ENCODE data around the gene ANGPTL8. TPM values are rescaled to one million over a fixed set of nuclear protein-coding genes. Genes with fewer than 3 reads are reported as not detected.
A peak's percentile ranks its signal among the peaks of the same experiment; 100 is the strongest.

The ANGPTL8 gene
- total RNA-seq, 1 donor from 2014 or later, result not detected

DNA sequence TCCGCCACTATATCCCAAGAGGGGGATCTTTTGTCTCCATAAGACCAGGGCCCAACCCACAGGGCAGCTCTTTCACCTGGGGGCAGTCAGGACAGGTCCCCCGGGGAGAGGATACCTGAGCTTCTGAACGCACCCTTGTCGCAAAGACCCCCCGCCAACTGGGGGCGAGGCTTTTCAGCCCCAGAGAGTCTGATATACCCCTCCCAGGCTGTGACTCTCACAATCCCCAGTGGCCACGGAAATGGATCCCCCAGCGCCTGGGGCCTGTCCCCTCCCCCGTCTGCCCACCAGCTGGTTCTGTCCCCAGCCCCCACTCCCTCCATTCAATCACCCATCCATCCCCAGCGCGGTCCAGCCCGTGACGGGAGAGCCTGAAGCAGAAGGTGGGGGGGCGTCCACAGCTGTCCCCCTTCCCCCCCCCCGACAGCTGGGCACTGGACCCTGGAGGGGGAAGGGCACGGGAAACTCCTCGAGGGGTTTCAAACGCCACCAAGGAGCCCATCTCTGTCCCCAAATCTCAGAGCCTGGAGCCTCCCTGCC, 22.1 kb downstream of the ANGPTL8 start:
- no peak for DNase-seq (ENCODE audit: extremely low spot score, unreplicated experiment)
- Mint-ChIP-seq H3K36me3 (no peaks in the 10 kb centered on the region), H3K27me3 (no peaks in the 10 kb centered on the region), H3K27ac (peak overlapping the region; percentile 82), H3K9me3 (no peaks in the 10 kb centered on the region), H3K4me3 (peak overlapping the region; percentile 86), H3K4me1 (ENCODE audit: unreplicated experiment) (peaks cover 12% of the 10 kb centered on the region)
- TF ChIP-seq, protein P1, sequence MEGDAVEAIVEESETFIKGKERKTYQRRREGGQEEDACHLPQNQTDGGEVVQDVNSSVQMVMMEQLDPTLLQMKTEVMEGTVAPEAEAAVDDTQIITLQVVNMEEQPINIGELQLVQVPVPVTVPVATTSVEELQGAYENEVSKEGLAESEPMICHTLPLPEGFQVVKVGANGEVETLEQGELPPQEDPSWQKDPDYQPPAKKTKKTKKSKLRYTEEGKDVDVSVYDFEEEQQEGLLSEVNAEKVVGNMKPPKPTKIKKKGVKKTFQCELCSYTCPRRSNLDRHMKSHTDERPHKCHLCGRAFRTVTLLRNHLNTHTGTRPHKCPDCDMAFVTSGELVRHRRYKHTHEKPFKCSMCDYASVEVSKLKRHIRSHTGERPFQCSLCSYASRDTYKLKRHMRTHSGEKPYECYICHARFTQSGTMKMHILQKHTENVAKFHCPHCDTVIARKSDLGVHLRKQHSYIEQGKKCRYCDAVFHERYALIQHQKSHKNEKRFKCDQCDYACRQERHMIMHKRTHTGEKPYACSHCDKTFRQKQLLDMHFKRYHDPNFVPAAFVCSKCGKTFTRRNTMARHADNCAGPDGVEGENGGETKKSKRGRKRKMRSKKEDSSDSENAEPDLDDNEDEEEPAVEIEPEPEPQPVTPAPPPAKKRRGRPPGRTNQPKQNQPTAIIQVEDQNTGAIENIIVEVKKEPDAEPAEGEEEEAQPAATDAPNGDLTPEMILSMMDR (conservative IDR thresholded peaks at IDR 0.05), result no peak

DNA sequence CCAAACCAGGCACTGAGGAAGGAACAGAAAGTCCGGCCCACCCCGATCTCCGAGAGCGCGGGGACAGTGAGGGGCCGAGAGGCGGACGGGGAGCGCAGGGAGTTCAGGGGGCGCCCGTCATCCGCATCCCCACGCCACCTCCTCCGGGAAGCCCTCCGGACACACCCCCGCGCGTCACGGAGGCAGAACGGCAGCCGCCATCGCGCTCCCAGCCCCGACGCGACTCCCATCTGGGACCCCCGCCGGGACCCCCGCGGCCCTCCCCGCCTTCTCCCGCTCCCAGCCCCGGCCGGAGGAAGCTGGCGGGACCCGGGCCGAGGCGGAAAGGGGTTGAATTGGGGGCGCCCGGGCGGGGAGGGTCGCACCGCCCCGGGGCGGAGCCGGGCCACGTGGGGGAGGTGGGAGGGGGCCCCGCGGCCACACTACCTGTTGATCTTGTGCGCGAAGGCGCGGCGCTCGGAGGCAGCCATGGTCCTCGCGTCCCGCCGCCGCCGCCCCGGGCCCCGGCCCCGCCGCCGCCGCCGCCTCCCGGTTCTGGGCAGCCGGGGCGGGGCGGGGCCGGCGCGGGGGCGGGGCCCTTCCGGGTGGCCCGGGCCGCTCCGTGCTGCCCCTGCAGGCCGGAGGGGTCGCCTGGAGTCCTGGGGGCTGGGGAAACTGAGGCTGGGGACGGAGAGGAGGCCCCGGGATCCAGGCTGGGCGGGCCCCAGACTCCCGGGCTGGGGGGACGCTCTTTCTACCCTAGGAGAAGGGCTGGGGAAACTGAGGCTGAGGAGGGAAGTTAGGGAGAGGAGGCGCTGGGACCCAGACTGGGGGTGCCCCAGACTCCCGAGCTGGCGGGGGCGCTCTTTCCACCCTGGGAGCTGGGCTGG, 22.8 kb downstream of the ANGPTL8 start, which contains the start of gene DOCK6:
Gene DOCK6 (minus strand): TSS at position 554 of the 869 bp plus-strand sequence. CDS start 84 bp downstream, at position 470.
- DNase-seq (ENCODE audit: extremely low spot score, unreplicated experiment), result no peak
- Mint-ChIP-seq H3K4me1 (ENCODE audit: unreplicated experiment) (peaks cover 15% of the 10 kb centered on the region), H3K27me3 (no peaks in the 10 kb centered on the region), H3K36me3 (no peaks in the 10 kb centered on the region), H3K4me3 (peak within 1 kb of the TSS; percentile 86), H3K9me3 (no peaks in the 10 kb centered on the region), H3K27ac (peak within 1 kb of the TSS; percentile 82)
- TF ChIP-seq, protein P1 (conservative IDR thresholded peaks at IDR 0.05), result peak; percentile 65

DNA sequence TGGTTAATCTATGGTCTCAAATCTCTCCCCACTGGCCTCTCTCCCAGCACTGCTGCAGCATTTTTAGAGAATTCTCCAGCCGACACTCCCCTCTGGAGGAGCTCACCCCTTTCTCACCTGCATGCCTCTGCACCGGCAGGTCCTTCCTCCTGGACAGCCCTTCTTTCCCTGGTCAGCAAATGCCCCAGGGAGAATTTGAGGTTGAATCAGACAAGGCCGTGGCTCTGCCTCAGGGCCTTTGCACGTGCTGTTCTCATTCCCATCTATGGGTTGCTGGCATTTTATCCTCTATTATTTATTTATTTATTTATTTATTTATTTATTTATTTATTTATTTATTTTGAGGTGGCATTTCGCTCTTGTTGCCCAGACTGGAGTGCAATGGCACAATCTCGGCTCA, 24.3 kb downstream of the ANGPTL8 start:
- H3K27me3 Mint-ChIP-seq, result no peaks in the 10 kb centered on the region
- TF ChIP-seq, protein P1 (conservative IDR thresholded peaks at IDR 0.05), result no peak
- no peaks in the 10 kb centered on the region for H3K9me3 Mint-ChIP-seq
- no peak overlapping the region for H3K27ac Mint-ChIP-seq
- peaks cover 18% of the 10 kb centered on the region for H3K4me1 Mint-ChIP-seq (ENCODE audit: unreplicated experiment)
- DNase-seq (ENCODE audit: extremely low spot score, unreplicated experiment), result no peak
- no peaks in the 10 kb centered on the region for H3K36me3 Mint-ChIP-seq
- peak overlapping the region; percentile 80 for H3K4me3 Mint-ChIP-seq

DNA sequence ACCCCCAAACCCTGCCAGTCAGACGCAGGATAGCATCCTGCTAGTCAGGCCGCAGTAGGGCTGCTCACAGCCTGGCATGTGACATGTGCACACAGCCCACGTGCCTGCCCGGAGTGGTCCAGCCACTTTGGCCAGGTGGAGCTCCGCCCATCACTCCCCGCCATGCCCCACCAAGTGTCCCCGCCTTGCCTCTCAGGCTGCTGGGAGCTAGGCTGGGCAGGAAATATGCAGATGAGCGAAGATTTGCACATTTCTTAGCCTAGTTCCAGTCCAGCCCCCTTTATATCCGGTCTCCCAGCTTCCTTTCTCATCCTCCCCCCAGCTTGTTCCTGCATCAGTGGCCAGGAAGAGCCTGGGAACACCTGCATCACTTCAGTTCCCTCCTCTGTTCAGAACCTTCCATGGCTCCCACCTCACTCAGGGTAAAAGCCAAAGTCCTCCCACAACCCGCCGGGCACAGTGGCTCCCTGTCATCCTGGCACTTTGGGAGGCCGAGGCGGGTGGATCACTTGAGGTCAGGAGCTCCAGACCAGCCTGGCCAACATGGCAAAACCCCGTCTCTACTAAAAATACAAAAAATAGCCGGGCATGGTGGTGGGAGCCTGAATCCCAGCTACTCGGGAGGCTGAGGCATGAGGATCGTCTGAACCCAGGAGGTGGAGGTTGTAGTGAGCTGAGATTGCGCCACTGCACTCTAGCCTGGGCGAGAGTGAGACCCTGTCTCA, 25.2 kb downstream of the ANGPTL8 start:
- TF ChIP-seq, protein P1 (conservative IDR thresholded peaks at IDR 0.05), result no peak
- no peaks in the 10 kb centered on the region for H3K9me3 Mint-ChIP-seq
- no peaks in the 10 kb centered on the region for H3K27me3 Mint-ChIP-seq
- peaks cover 25% of the 10 kb centered on the region for H3K4me1 Mint-ChIP-seq (ENCODE audit: unreplicated experiment)
- H3K4me3 Mint-ChIP-seq, result peak overlapping the region; percentile 68
- H3K27ac Mint-ChIP-seq, result peak overlapping the region; percentile 95
- DNase-seq (ENCODE audit: extremely low spot score, unreplicated experiment), result no peak
- H3K36me3 Mint-ChIP-seq, result no peaks in the 10 kb centered on the region

DNA sequence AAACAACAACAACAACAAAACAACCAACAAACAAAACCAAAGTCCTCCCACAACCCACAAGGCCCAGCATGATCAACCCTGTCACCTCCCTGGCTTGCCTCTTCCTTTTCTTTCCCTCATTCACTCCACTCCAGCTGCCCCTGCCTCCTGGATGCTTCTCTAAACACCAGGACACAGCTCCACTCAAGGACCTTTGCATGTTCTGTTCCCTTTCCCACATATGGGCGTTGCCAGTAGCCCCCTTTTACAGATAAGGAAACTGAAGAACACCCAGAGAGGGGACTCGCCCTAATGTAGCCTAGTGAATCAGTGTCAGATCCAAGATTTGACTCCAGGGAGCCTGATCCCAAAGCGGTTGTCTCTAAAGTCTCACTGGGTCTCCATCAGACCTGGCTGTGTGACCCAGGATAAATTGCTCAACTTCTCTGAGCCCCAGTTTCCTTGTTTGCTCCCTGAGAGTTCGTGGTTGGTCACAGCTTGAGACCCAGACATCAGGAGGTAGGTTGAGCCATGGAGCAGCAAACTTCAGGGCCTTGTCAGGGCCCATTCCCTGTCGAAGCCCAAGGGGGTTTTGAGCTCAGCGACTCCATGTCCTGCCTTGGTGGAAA, 25.9 kb downstream of the ANGPTL8 start:
- DNase-seq (ENCODE audit: extremely low spot score, unreplicated experiment), result no peak
- Mint-ChIP-seq H3K4me1 (ENCODE audit: unreplicated experiment) (peaks cover 25% of the 10 kb centered on the region), H3K36me3 (no peaks in the 10 kb centered on the region), H3K9me3 (no peaks in the 10 kb centered on the region), H3K4me3 (peak overlapping the region; percentile 66), H3K27me3 (no peaks in the 10 kb centered on the region), H3K27ac (peak overlapping the region; percentile 95)
- TF ChIP-seq, protein P1 (conservative IDR thresholded peaks at IDR 0.05), result no peak
